ENCODE measurements around the gene OR6C70.

DNA sequence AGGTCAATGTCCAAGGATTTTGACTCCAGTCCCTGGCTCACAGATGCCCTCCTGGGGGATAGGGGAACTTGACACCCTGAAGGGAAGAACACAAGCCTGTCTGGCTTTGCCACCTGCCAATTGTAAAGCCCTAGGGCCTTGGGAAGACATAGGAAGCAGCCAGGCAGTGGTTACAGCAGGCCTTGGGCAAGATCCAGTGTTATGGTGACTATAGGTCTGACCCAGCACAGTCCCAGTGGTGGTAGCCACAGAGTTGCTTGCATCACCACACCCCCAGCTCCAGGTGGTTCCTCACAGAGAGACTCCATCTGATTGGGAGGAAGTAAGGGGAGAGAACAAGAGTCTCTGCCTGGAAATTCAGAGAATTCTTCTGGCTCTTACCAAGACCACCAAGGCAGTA is 46.5 kb upstream of the OR6C70 start:
- TF ChIP-seq, protein P1, sequence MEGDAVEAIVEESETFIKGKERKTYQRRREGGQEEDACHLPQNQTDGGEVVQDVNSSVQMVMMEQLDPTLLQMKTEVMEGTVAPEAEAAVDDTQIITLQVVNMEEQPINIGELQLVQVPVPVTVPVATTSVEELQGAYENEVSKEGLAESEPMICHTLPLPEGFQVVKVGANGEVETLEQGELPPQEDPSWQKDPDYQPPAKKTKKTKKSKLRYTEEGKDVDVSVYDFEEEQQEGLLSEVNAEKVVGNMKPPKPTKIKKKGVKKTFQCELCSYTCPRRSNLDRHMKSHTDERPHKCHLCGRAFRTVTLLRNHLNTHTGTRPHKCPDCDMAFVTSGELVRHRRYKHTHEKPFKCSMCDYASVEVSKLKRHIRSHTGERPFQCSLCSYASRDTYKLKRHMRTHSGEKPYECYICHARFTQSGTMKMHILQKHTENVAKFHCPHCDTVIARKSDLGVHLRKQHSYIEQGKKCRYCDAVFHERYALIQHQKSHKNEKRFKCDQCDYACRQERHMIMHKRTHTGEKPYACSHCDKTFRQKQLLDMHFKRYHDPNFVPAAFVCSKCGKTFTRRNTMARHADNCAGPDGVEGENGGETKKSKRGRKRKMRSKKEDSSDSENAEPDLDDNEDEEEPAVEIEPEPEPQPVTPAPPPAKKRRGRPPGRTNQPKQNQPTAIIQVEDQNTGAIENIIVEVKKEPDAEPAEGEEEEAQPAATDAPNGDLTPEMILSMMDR (IDR thresholded peaks at IDR 0.05; ENCODE audit: low read depth, low read length): no peak
- no peak for TF ChIP-seq EZH2phosphoT487 (IDR thresholded peaks at IDR 0.05; ENCODE audit: low read depth)
